ENCODE data around the gene GSN.
A peak's percentile ranks its signal among the peaks of the same experiment; 100 is the strongest.

The GSN gene

DNA sequence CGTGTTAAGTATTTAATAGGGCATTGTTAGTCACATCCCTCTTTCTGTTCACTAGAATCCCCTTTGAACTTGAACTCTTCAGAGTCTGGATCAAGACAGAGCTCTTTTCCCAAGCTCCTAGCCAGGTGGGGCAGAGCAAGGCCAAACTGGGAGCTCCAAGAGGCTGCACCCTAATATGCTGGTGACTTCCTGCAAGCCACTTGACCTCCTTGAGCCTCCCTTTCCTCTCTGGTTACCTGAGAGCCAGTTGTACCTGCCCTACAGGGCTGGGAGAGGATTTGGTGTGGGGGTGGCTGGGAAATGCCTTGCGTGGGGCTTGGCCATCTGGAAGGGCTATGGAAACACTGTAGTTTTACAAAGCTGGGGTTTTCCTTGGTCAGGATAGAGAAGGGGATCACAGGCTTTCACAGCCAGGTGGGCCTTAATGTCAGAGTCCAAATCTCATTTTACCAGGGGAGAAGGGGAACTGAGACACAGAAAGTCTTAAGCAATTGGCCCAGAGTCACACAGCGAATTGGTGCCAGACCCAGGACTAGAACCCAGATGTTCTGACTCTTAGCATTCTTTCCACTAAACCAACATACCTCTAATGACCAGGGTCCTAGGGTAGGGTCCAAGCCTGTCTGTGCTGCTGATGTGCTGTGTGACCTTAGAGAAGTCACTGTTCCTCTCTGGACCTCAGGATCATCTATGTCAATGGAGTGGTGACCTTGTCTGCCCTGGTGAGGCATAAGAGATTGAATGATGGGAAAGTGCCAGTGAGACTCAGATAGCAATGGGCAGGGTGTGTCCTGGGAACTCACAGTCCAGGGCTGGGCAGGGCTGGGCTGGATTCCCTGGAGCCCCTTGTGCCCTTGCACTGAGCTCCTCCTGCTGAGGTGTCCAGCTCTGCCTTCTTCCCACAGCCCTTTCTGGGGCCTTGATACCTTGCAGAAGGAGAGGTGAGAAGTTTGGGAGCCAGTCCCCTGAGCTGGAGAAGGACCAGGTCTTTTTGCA lies 35.8 kb downstream of the GSN start:
- DNase-seq: no peak

DNA sequence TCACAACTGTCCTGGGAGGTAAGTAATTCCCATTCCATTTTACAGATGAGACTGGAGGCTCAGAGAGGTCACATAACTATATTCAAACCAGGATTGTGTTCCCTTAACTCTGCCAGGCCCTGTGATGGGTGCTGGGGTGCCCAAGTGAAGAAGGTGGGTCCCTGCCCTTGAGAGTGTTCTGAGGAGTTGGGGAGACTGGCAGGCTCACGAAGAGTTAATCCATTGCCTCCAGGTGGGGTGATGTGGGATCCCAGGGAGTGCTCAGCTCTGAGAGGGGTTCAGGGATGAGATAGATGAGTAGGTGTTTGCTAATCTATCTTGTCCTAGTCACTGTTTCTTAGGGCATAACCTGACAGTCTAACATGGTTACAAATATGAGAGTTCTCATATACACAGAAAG lies 36.7 kb downstream of the GSN start:
- DNase-seq: no peak

GRCh38 chr9:121305269-121305994 lies 37.5 kb downstream of the GSN start:
- DNase-seq: no peak

- no peak for DNase-seq
Observed at GRCh38 chr9:121307976-121308375, 40.0 kb downstream of the GSN start.

- DNase-seq: no peak
Observed at GRCh38 chr9:121308765-121309164, 40.8 kb downstream of the GSN start.

DNA sequence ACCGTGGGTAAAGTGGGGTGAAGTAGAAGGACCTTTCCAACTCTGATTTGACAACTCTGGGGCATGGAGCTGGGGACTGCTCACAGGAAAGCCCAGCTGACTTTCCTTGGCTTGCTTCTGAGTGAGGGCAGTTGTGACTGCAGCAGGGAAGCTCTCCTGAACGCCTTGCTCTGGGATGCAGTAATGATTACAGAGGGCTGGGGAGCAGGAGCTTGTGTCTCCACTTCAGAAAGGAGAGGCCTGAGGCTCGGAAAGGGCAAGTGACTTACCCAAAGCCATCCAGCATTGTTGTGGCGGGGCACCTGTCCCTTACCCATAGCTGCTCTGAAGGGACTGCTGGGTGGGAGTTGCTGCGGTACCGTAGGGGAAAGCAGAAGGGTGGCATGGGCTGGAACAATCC lies 41.2 kb downstream of the GSN start:
- DNase-seq: no peak

GRCh38 chr9:121309833-121310425 lies 42.0 kb downstream of the GSN start:
- no peak for DNase-seq

- DNase-seq: no peak
Observed at GRCh38 chr9:121310571-121310970, 42.6 kb downstream of the GSN start.

DNA sequence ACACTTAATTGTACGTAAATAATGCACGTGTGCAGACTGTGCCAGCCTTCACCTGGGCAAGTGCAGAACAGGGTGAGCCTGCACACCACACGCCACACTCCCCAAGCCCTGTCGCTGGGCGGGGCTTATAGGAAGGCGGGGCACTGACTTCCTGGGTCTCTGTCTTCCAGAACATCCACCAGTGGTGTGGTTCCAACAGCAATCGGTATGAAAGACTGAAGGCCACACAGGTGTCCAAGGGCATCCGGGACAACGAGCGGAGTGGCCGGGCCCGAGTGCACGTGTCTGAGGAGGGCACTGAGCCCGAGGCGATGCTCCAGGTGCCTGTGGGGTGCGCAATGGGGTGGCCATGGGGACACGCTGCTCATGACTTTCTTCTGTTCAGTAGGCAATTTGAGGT lies 44.2 kb downstream of the GSN start:
- no peak for DNase-seq

DNA sequence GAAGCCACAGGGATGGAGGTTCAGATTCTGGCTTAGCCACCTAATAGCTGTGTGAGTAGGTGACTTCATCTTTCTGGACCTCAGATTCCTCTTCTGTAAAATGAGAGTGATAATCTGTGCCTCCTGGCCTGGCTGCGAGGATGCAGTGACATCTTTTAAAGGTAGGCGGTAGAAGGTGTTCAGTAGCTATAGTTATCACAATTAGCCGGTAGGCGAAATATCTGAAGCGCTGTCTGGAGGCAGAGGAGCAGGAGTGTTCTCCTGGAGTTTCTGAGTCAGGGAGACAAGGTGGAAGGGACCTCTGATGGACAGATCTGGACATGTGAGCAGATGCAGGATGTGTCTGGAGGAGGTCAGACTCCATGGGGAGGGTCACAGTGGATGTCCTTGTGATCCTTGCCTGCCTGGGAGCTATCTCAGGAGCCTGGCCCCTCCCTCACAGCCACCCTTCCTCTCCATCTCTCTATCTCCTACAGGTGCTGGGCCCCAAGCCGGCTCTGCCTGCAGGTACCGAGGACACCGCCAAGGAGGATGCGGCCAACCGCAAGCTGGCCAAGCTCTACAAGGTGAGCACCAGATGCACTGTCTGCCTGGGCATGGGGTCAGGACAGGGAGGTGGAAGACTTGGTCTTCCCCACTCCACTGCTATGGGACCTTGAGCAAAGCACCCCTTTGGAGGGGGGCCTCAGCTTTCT lies 45.6 kb downstream of the GSN start:
- DNase-seq: no peak

GRCh38 chr9:121316378-121316777 lies 48.4 kb downstream of the GSN start:
- DNase-seq: no peak

DNA sequence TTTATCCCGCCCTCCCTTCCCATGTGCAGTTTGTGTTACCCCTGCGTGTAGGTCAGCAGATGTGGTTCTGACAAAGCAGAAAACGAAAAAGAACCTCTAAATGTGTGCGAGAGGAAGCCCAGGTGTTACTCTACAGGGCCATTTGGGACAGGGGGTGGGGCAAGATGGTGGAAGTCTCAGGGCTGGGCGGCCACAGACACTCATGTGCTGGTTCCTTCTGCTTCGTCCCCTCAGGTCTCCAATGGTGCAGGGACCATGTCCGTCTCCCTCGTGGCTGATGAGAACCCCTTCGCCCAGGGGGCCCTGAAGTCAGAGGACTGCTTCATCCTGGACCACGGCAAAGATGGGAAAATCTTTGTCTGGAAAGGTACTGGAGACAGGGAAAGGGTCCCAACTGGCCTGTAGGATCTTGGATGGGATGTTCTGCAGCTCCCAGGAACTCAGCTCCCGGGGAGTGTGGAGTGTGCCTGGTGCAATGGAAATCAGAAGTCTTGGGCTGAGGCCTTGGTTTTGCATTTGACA lies 49.0 kb downstream of the GSN start:
- no peak for DNase-seq

GRCh38 chr9:121317737-121318630 lies 50.0 kb downstream of the GSN start:
- DNase-seq: no peak

GRCh38 chr9:121318631-121319382 lies 50.8 kb downstream of the GSN start:
- no peak for DNase-seq

DNA sequence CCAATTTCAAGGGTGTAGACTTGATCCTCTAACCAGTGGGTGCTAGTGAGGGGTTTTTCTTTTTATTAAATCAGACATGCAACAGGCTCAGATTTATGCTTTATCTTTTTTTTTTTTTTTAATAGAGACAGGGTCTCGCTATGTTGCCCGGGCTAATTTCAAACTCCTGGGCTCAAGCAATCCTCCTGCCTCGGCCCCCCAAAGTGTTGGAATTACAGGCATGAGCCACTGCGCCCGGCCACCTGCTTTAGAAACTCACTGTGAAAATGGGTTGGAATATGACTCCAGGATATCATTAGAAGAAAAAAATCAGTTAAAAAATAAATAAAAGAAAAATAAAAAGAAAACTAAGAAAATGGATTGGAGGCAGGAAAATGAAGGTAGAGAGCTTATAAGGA lies 51.4 kb downstream of the GSN start:
- no peak for DNase-seq

GRCh38 chr9:121321016-121321503 lies 53.1 kb downstream of the GSN start:
- DNase-seq: peak in 1 of 5 donors; percentile 36

DNA sequence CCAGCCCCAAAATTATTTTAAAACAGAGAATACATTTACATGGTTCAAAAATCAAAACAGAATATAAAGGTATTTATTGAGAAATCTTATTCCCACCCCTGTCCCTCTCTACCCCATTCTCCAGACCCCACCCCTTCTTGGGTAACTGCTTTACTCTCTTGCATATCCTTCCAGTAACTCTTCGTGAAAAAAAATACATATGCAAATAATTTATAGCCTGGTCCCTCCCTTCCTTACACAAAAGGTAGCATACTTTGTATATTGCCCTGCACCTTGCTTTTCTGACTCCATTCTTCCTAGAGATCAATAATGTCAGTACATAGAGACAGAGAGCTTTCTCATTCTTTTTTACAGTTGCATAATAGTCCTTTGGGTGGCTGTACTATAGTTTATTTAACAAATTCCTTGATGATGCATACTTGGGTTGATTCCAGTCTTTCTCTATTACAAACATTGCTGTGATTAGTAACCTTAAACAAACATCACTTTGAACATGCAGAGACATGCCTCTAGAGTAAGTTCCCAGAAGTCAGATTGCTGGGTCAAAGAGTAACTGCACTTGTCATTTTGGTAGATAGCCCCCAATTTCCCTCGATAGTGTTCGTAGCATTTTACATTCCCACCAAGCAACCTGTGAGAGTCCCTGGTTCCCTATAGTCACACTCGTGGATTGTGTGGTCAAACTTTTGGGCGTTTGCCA lies 54.2 kb downstream of the GSN start:
- peak in 1 of 5 donors; percentile 13 for DNase-seq

DNA sequence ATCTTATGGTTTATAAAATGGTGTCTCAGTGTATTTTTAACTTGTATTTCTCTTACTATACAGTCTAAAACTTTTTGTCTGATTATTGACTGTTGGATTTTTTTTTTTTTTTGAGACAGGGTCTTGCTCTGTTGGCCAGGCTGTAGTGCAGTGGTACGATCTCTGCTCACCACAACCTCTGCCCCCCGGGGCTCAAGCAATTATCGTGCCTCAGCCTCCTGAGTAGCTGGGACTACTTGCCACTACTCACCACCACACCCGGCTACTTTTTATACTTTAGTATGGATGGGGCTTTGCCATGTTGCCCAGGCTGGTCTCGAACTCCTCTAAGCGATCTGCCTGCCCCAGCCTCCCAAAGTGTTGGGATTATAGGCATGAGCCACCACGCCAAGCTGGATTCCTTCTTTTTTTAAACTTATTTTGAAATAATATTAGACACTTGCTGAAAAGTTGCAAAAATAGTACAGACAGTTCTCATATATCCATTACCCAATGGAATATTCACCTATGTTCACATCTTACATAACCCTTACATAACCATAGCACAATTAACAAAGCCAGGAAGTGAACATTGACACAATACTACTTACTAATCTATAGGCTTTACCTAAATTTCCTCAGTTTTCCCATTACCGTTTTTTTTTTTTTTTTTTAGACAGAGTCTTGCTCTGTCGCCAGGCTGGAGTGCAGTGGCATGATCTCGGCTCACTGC lies 54.9 kb downstream of the GSN start:
- no peak for DNase-seq

DNA sequence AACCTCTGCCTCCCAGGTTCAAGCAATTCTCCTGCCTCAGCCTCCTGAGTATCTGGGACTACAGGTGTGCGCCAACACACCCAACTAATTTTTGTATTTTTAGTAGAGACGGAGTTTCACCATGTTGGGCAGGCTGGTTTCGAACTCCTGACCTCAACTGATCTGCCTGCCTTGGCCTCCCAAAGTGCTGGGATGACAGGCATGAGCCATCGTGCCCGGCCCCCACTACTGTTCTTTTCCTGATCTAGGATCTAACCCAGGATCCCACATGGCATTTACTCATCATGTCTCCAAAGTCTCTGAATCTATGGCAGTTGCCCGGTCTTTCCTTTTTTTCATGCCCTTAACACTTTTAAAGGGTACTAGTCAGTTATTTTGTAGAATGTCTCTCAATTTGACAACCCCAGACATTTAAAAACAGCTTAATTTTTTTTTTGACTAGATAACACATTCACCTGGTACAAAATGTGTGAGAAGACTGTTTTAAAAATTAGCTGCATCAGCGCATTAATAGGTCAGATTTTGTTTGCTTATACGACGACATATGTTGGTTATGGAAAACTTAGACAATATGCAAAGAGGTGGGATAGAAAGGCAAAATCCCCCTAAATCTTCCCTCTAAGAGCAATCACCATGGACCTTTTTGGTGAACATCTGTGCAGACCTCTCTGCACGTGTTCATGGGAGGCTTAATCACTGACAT lies 55.6 kb downstream of the GSN start:
- DNase-seq: no peak

Measured in T-helper 1 cell (primary cell).